Urothelium cell line (cell line): ENCODE results near the gene SPAAR.

Source experiments
- DNase-seq: peaks from one replicate; pipeline ENCODE4 v3.0.0; 2011; ENCODE audit warnings: low spot score, mixed read lengths
- FAIRE-seq: peaks from 2 replicates; lab custom pipeline; 2011; peaks lifted over from hg19 to GRCh38; lab: Jason Lieb, UNC

The SPAAR gene

DNA sequence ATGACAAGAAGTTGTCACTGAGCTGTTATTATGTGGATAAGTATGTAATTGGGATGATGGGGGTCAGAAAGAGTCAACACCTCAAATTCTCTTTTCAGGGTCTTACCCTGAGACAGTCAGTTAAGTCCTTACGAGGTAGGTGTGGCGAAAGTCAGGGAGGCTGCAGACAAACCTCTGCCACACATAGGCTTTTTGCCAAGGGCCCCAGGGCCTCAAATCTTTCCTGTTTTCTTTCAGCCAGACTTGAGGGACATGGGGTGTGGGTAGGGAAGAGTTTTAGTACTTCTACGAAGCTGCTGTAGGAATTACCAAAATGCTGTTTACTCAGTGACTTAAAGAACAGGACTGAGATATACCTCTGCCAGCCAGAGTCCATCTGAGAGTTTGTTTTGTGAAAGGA is 34.9 kb downstream of the SPAAR start:
- DNase-seq (no peak), FAIRE-seq (no peak)

DNA sequence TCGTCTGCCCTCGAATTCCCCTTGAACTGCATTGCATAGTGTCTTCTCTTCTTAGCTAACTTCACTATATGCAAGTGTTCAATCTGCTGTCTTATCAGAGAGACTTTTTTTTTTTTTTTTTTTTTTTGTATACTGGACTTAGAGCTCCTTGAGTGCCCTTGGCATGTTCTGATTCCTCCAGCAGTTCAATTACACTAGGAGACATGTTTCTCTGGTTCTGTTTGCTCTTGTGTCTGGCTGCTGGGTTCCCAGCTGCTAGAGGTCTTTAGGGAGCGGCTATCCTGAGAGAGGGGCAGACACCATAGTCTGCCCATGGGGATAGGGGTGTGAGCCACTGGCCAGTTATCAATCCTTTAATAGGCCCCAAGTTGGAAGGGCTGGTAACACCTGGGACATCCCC is 35.6 kb downstream of the SPAAR start:
- FAIRE-seq (no peak), DNase-seq (no peak)

DNA sequence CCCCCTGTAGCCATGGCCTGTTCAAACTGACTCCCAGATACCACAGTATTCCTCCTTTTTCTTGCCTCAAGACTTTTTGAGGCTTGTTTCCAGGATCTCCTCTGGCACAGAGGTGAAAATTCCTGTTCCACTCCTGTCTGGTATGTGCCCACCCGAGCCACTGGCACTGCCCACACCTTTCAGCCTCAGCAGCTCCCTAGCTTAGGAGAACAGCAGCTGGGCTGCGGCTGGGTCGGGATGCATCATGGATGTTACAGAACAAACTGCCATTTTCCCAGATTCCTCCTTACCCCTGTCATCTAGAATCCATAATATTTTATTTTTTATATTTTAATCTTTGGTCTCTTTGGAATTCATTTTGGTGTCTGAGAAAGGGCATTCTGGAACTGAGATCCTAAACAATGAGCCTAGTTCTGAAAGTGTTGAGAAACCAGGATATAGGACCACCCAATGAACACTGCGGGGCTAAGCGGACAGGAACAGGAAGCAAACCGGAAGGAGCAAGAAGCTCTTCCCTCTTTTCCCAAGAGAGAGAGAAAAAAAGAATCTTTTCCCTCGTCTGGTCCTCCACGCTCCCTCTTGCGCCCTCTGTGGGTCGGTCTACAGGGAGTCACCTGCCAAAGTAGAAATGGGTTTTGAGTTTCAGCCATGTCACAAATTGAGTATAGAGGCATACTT is 36.2 kb downstream of the SPAAR start:
- peak; percentile 87 for DNase-seq

DNA sequence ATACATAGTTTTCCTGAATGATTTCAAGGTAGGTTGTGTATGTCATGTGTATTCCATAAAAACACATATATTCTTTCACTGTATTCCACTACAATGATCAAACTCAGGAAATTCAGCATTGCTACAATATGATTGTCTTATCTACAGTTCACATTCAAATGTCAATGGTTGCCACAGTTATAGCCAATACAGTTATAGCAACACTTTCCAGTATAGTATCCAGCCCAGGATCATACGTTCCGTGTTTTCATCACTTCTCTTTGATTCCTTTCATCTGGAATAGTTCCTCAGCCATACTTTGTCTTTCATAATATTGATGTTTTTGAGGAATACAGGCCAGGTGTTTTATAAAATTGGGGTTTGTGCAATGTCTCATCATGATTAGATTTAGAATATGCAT is 39.2 kb downstream of the SPAAR start:
- DNase-seq (no peak), FAIRE-seq (no peak)

More for the DNA sequence above, 36.2 kb downstream of the SPAAR start:
- FAIRE-seq = peak; percentile 48

DNA sequence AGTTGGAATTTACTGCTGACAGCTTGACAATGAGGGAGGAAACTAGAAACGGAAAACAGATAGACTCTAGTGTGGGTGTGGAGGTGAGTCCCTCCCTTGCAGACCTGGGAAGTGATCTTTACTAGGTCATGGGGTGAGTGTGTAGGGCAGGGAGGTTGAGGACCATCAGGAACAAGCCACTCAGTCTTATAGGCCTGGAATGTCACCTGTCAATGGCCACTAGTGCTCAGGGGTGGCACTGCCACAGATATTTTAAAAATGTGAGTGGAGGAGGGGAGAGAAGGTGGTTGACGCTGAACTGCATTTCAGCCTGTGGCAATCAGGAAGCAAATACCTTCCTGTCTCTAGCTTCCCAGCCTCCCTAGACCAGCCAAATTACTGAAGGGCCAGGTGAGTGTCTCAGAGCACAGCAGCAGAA is 39.6 kb downstream of the SPAAR start:
- DNase-seq (no peak), FAIRE-seq (peak; percentile 17)

DNA sequence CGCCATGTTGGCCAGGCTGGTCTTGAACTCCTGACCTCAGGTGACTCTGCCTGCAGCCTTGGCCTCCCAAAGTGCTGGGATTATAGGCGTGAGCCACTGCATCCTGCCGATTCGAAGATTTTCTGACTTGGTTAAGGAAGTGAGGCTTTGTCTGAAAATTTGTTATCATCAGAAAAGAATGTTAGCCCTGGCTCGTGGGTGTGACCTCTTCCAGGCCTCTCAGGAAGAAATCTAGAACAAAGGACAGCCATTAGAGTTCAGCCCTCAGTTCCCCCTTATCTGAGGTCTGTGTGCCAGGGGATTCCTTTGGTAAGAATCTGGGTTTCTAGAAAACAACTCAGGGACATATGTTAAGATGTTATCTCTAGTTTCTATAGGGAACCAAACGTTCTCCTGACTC is 42.4 kb downstream of the SPAAR start:
- peak; percentile 35 for DNase-seq
- FAIRE-seq = no peak

DNA sequence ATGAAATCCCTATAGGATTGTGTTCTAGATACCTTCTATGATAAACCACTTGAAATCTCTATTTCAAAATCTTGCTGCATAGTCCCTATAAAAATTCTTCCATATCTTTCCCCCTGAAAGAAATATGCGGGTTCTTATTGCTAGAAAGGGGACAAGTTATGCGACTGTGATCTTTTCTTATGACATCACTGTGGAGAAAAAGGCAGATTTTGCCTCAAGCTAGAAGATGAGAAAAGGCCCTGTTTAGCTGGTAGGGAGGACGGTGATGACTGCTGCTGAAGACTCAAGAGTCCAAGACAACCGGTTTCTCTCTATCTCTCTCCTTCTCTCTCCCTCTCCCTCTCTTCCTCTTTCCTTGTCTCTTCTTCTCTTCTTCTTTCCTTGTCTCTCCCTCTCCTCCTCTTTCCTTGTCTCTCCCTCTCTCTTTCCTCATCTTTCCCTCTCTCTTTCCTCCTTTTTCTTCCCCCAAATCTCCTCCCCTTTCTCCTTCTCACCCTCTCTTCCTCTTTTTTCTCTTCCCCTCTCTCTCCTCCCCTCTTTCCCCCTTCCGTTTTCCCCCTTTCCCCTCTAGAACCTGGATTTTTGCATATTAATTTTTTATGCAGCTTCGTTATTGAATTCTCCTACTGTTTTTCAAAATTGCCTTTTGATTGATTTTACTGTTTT is 43.4 kb downstream of the SPAAR start:
- FAIRE-seq = no peak

DNA sequence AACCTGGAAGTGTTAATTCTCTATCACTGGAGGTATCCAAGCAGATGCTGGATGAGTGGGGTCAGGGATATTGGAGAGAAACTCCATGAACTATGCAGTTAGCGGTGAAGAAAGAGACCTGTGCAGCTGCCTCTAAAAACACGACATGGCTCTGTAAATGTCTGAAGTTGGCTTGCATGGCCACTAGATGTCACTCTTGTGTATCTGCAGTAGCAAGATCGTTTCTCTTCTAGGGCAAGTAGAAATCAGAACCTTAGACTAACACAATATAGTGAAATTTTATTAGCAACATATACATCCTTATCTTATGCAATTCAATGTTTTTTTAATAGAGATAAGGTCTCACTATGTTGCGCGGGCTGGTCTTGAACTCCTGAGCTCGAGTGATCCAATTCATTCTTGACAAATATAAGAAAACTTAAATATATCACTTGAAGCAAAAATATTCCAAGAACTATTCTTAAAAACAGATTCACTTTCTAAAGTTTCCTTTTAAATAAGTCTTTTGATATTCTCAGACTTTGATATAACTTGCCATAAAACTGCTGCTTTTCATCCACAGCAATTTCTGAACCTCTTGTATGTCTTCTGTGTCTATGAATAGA is 45.8 kb downstream of the SPAAR start:
- FAIRE-seq (no peak), DNase-seq (peak; percentile 72)

More for the DNA sequence above, 43.4 kb downstream of the SPAAR start:
- DNase-seq = no peak

DNA sequence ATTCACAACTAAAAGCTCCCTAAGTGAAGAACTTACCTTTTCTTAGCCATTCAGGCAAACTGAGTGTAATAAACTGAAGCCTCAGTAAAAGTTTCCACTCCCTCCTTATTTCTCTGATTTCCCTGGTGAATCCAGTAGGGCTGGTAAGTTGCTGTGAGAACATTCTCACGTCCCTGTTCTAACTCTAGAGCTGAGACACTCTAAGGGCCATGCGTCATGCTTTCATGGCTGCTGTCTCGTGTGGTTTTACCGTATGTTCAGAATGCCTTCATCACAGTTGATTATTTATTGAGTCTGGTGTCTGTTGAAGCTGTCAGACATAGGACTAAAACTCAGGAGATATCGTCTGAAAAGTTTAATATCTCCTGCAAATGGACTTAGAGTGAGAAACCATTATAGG is 47.4 kb downstream of the SPAAR start:
- FAIRE-seq = no peak
- DNase-seq = no peak

DNA sequence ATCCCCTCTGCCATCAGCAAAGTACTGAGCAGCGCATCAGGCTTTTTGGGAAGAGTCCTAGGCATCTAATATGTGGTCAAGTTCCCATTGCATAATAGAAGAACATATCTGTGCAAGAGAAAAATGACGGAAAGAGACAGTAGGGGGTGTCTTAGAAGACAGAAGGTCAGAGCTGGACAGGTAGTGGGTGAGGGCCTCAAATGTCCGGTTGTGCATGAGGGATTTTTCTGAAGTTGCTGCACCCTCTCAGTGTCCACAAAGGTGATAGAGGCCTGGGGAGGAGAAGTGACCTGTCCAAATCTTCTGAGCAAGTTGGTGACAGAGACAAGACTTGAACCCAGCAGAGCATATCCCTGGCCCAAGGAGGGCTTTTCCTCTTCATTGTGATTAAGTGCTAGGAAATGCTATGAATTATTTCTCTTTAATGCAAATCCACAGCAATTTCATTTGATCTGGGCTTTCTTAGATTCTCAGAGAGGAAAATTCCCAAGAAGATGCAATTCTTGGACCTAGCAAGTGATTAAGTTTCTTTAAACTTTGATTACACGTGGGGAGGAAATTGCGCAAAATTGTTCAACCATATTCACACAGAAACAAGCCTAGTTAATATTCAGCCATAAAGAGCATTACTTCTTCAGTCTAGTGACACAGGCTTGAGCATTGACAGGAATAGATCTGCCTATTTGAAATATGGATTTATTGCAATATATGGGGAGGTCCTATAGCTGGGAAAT is 49.0 kb downstream of the SPAAR start, which contains the start of gene OR2S2:
TSS of gene OR2S2 (minus strand) at position 51 of the 734 bp plus-strand sequence. CDS start 56 bp downstream, outside the sequence.
- FAIRE-seq = no peak
- no peak for DNase-seq

DNA sequence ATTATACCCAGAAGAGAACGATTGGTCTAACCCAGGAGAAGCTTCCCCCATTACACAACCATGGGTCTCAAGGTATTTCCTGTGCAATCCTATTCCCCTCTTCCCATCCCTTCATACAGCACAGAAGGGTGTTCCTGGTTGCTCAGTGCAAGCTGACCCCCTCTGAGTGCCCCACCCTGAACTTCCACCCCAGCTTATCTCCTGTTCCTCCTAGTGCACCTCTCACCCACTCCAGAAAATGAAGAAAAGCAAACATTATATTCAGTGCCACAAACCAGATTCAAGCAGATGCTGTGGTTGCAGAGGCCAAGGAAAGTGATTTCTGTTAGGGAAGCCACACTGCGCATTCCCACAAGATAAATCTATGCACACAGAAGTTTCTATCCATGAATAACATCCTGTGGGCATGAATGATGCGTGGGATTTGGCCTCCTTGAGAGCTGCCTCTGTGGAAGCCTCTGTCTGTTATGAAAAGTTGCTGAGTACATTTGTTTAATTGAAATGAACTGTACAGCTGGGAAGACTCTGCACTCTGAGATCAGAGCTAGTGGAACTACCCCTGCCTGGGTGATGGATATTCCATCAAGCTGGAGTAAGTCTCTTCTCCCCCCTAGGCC is 50.9 kb downstream of the SPAAR start:
- DNase-seq (no peak), FAIRE-seq (no peak)
